ENCODE measurements around the gene PWWP2B.
"Not testable (repeated sequence)": the region's sequence is repeated elsewhere in the genome, so short reads cannot be mapped to it uniquely, and the experiment has no call there.

The PWWP2B gene

DNA sequence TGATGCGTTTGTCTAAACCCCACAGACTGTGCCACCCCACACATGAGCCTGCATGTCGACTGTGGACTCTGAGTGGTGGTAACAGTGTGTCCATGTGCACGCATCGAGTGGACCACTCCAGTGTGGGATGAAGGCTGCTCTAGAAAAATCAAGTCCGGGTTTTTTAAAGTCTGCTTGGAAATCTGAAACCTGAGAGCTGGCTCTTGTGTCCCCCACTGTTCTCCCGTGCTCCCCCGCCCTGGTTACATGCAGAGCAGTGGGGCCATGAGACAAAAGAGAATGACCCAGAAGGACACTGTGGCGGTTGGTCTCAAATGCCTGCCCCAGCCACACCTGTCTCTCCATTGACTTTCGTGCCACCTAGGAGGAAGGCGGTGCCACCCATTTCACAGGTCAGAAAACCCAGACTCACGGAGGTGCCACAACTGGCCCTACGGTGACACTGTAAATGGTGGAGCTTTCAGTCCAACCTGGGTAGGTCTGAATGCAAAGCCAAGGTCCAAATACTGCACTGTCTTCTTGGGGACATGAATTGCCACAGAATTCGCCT, 27.3 kb upstream of the PWWP2B start:
- no peak for TF ChIP-seq ZNF274 (IDR thresholded peaks at IDR 0.05; ENCODE audit: low read depth, low read length)
- no peak overlapping the region for H3K4me3 ChIP-seq (ENCODE audit: low read length)

DNA sequence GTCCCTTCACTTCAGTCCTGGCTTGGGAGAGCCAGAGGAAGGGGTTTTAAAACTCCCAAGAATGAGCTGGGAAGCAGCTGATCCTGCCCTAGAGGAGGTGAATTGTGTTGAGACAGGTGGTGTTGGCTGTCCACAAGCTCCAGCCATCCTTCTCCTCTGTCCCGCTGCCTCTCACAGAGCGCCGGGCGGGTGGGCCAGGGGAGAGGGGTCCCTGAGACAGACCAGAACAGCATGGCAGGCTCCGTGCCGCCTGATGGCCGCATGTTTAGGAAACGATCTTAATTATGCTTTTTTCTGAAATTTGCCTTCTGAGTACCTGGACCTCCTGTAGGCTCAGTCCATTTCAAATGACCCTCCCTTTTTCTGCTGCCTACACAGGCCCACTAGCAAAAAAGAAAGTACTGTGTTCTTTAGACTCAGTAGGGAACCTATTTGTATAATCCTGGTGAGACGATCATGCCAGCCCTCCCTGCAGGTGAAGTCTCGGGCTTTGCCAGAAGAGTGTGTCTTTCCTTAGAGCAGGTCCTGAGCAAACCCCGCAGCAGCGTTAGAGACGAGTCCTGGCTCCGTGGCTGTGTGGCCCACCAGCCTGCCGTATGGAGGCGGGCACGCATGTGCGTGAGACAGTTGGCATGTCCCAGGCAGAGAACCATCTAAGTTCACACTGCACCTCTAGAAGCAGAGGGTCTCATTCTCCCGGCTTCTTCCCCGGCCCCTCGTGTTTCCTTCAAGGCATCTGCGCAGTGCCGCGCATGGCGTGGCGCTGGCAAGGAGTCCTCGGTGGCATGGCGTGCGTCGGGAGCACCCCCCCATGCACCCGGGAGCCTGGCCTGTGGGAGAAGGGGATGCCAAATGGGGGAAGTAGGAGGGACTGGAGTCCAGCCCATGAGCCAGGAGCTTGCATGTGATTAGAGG, 26.3 kb upstream of the PWWP2B start:
- no peak for TF ChIP-seq ZNF274 (IDR thresholded peaks at IDR 0.05; ENCODE audit: low read depth, low read length)
- H3K4me3 ChIP-seq (ENCODE audit: low read length) = no peak overlapping the region

DNA sequence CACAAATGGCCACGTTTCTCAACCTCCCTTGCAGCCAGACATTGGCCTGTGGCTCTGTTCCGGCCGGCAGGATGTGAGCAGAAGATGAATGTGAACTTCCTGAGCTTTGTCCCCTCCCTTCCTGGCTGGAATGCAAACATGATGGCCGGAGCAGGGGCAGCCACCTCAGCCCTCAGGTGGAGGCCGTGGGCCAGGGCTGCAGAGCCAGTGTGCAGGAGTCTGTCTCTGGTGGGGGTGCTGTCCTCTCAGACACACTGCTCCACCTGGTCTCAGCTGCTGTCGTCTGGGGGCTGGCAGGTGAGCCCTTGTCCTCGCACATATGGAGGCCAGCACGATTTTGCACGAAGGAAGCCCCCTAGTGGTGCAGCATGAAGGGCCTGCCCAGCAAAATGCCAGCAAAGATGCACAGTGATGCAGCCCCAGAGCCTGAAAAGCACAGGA, 25.3 kb upstream of the PWWP2B start:
- no peak overlapping the region for H3K4me3 ChIP-seq (ENCODE audit: low read length)
- no peak for TF ChIP-seq ZNF274 (IDR thresholded peaks at IDR 0.05; ENCODE audit: low read depth, low read length)

DNA sequence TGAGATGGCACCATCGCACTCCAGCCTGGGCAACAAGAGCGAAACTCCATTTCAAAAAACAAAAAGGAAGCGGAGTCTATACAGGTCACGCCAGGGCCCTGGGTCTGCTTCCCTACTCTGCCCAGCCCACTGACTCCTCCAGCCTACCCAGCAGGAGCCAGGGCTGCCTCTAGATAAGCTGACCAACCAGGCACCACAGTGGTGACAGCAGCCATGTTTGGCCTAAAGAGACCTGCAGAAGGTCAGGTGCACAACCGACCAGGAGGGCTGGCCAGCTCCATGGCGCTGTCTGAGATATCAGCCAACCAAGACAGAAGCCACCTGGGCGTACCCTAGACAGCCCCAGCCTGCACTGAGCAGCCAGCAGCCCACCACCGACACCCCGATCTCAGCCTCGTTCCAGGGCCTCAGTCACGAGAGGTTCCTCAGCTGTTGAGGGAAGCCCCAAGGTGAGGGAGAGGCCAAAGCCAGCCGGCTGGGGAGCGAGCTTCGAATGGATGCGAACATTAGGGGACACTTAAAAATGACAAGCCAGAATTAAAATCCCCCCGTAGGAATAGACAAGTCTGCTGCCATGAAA, 24.4 kb upstream of the PWWP2B start:
- no peak for TF ChIP-seq ZNF274 (IDR thresholded peaks at IDR 0.05; ENCODE audit: low read depth, low read length)
- H3K4me3 ChIP-seq (ENCODE audit: low read length) = no peak overlapping the region

DNA sequence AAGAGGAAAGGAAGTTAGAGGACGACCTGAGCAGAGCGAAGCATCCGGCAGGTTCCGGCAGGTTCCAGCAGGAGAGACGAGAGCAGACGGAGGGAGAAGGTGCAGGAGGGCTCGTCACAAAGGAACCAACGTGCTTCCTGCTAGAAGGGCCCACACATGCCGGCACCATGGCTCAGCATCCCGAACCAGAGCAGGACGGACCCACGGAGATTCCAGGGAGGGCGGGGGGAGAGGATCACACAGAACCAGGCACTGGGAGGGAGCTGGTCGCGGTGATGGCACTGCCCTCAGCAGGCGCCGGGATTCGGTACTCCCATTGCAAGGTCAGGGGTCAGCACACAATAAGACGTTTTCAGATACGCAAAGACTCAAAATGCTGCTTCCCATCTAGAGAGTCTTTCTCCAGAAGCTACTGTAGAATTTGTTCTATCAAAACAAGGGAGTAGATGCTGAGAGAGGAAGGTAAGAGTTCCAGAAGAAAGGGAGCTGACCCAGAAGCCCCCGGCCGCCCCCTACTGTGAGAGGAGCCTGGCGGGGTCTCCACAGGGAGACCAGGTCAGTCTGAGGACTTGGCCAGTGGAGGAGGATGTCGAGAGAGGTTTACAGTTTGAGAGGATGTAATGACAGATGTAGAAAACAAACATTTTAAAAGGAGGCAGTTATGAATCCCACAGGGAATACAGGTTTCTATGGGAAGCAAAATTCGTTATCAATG, 23.6 kb upstream of the PWWP2B start:
- H3K4me3 ChIP-seq (ENCODE audit: low read length) = no peak overlapping the region
- no peak for TF ChIP-seq ZNF274 (IDR thresholded peaks at IDR 0.05; ENCODE audit: low read depth, low read length)

DNA sequence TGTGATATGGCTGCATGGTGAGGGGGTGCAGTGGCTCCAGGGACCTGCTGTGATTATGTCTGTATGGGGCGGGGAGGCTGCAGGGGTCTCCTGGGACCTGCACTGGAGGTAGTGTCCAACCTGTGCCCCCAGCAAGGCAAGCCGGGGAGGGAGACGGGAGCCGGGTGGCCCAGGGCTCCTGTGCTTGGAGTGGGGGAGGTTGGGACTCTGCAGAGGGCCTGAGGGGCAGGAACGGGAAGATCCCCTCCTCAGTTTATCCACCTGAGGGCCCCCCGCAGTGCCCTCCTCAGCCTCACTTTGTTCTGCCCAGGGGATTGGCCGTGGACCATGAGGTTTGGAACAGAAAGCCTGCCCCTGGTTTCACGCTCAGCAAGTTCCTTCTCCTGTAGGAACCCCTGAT, 22.8 kb upstream of the PWWP2B start:
- TF ChIP-seq ZNF274 (IDR thresholded peaks at IDR 0.05; ENCODE audit: low read depth, low read length) = no peak
- H3K4me3 ChIP-seq (ENCODE audit: low read length) = no peak overlapping the region

DNA sequence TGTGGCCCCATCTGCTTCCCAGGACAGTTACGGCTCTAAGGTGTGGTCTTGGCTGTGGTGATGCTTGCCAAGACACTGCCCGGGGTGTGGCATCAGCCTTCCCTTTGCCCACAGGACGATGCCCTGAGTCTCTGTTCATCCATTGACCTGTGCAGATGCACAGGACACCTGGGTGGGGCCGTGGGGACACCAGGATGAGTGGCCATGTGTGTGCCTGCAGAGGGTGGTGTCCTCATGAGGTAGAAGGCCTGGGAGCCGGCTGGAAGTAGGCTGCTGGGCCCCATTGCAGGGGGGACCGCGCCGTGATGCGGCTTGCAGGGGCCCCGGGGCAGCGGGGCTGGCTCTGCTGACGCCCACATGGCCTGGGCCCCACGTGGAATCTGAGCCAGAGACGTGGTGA, 22.4 kb upstream of the PWWP2B start:
- H3K4me3 ChIP-seq (ENCODE audit: low read length) = no peak overlapping the region
- no peak for TF ChIP-seq ZNF274 (IDR thresholded peaks at IDR 0.05; ENCODE audit: low read depth, low read length)

DNA sequence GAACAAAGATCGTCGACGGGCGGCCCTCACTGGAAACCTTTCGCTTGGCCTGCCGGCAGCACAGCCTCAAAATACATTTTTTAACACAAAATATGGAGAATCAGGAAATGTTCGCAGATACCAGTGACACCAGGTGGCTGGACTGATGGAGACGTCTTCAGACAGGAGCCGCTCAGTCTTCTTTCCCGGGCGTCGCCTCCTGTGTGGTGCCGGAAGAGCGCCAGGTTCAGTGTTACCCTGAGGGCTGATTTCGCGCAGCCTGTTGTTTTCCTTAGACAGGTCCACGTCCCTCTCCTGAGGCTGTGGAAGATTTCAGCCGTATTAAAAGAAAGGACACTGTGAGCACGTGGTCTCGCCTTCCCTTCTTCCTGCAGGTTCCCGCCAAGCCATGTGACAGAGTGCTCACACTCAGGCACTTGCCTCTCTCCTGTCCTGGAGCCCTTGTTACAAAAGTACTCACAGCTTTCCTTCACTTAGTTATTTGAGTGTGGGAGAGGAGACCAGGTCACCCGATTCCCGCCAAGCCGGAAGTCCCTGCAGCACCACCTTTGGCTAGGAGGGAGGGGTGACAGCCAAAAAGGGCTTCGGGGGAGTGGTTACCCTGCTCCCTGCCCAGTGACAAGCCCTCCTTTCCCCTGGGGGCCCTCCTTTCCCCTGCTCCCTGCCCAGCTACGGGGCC, 21.7 kb upstream of the PWWP2B start:
- no peak overlapping the region for H3K4me3 ChIP-seq (ENCODE audit: low read length)
- TF ChIP-seq ZNF274 (IDR thresholded peaks at IDR 0.05; ENCODE audit: low read depth, low read length) = no peak

DNA sequence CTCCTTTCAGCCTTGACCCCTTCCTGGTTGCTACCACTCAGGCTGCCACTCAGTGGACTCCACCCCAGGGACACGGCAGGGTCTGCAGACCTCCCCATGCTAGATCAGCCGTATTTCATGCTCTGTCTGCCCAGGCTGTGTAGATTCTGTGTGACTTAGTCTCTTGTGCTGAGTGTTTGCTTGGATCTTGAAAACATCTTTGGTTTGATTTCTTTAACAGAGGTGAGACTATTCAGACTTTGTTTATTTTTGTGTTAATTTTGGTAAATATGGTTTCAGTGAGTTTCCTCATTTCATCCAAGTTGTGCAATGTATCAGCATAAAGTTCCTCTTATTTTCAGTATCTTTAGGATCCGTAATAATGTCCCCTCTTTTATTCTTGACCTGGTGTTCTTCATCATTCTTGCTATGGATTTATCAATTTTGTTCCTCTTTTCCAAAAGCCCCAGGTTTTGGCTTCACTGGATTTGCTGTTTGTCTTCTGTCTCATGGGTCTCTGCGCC, 21.2 kb upstream of the PWWP2B start:
- no peak for TF ChIP-seq ZNF274 (IDR thresholded peaks at IDR 0.05; ENCODE audit: low read depth, low read length)
- no peak overlapping the region for H3K4me3 ChIP-seq (ENCODE audit: low read length)

DNA sequence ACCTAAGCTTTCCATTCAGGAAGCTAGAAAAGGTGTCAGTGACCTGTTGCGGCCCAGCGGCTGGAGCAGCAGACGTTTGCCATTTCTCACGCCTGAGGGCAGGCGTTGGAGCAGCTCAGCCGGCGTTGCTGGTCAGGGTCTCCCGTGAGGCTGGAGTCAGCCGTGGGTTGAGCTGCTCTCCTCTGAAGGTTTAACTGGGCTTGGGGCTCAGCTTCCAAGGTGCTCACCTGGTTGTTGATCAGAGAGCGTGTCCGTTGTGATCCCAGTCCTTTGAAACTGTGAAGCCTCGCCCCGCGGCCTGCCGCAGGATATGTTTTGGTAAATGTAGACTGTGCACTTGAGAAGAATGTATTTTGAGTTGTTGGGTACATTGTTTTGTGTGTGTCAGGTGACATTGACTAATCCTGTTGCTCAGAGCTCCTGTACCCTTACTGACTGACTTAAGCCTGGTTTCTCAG, 20.6 kb upstream of the PWWP2B start:
- no peak overlapping the region for H3K4me3 ChIP-seq (ENCODE audit: low read length)
- no peak for TF ChIP-seq ZNF274 (IDR thresholded peaks at IDR 0.05; ENCODE audit: low read depth, low read length)

DNA sequence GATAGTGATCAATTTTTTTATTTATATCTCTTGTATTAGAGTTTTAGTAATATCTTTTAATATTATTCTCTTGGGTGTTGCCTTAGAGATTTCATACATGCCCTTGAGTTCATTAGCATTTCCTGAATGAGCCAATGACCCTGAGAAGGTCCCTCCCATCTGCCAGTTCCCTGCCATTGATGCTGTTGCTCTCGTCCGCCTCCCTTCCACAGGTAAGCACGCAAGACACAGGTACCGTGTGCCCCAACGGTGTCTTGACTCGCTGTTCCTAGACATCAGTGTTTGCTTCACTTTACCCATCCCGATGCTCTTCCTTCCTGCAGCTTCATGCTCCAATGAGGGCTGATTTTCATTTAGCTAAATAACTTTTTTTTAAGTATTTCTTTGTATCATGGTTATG, 19.7 kb upstream of the PWWP2B start:
- H3K4me3 ChIP-seq (ENCODE audit: low read length) = no peak overlapping the region
- TF ChIP-seq ZNF274 (IDR thresholded peaks at IDR 0.05; ENCODE audit: low read depth, low read length) = no peak

DNA sequence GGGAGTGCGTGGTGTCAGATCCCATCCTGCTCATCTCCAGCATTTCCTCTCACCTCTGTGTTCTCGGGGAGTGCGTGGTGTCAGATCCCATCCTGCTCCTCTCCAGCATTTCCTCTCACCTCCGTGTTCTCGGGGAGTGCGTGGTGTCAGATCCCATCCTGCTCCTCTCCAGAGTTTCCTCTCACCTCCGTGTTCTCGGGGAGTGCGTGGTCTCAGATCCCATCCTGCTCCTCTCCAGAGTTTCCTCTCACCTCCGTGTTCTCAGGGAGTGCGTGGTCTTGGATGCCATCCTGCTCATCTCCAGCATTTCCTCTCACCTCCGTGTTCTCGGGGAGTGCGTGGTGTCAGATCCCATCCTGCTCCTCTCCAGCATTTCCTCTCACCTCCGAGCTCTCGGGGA, 18.0 kb upstream of the PWWP2B start:
- not testable (repeated sequence) for H3K4me3 ChIP-seq (ENCODE audit: low read length)

DNA sequence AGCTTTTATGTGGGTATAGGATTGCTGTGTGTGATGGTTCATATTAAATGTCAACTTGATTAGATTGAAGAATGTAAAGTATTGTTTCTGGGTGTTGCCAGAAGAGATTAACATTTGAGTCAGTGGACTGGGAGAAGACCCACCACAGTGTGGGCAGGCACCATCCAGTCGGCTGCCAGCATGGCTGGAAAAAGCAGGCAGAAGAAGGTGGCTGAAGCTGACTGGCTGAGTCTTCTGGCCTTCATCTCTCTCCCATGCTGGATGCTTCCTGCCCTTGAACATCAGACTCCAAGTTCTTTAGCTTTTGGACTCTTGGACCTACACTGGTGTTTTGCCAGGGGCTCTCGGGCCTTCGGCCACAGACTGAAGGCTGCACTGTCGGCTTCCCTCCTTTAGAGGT, 16.0 kb upstream of the PWWP2B start:
- H3K4me3 ChIP-seq (ENCODE audit: low read length) = not testable (repeated sequence)

DNA sequence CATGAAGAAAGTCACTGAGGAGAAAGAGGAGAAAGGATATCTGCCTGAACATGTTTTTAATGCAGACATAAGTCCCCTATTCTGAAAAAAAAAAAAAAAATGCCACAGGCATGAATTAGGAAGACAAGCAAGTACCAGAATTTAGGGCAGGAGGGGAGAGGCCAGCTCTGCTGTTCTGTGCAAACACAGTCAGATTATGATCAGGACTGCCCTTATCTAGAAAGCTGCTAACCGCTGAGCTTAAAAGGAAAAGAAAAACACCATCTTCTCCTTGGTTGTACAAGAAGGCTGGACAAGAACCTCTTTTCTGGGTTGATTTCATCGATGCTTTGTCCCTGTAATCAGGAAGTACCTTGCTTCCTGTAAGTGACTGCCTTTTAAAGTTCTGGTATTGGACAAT, 15.3 kb upstream of the PWWP2B start:
- no peak for TF ChIP-seq ZNF274 (IDR thresholded peaks at IDR 0.05; ENCODE audit: low read depth, low read length)

More for the DNA sequence above, 15.3 kb upstream of the PWWP2B start:
- no peak overlapping the region for H3K4me3 ChIP-seq (ENCODE audit: low read length)

Data from GM08714 (cell line).